Right lobe of liver (tissue), 6 donors: ENCODE measurements around the gene NEB. TPM values are rescaled to one million over a fixed set of nuclear protein-coding genes. Genes with fewer than 3 reads are reported as not detected.

Source experiments
- ATAC-seq, 4 donors: fragments of 200-7000 bp; cut with Tn5 transposase; one replicate each; pipeline ENCODE4 v1.9.1; 2020; ENCODE audit warnings: mild to moderate bottlenecking in 4 of 4, moderate library complexity in 4 of 4
- DNase-seq, 3 donors: peaks; one replicate each; pipeline ENCODE4 v3.0.0-alpha.2; 2020
- H3K27ac ChIP-seq, 3 donors: fragments of 200-600 bp; one replicate each; pipeline ENCODE4 v1.8.0; 2022
- H3K27me3 ChIP-seq, 2 donors: fragments of 200-600 bp; one replicate each; pipeline ENCODE4 v1.8.0; 2022
- H3K36me3 ChIP-seq, 4 donors: fragments of 200-600 bp; sonication (generic) in 1 of 4; one replicate each; pipeline versions ENCODE4 v1.5.1 to v1.8.0; 2017 to 2022; ENCODE audit warnings: control low read depth in 1 of 4
- H3K4me1 ChIP-seq, 4 donors: fragments of 200-600 bp; sonication (generic) in 1 of 4; one replicate each; pipeline versions ENCODE4 v1.5.1 to v1.8.0; 2017 to 2022; ENCODE audit warnings: control low read depth in 1 of 4
- H3K4me3 ChIP-seq, 3 donors: fragments of 200-600 bp; one replicate each; pipeline ENCODE4 v1.8.0; 2022
- H3K9me3 ChIP-seq, 4 donors: fragments of 200-600 bp; sonication (generic) in 1 of 4; one replicate each; pipeline versions ENCODE4 v1.5.1 to v1.8.0; 2017 to 2022; ENCODE audit warnings: control low read depth in 1 of 4
- CTCF ChIP-seq, 4 donors: fragments of 200-600 bp in 3 of 4; fragments of 450-650 bp in 1 of 4; IDR thresholded peaks; one replicate each; pipeline versions ENCODE4 v1.5.1 to v1.8.0; 2016 to 2022; ENCODE audit warnings: antibody characterized with exemption in 4 of 4, mild to moderate bottlenecking in 2 of 4
- POLR2A ChIP-seq: fragments of 450-650 bp; IDR thresholded peaks from one replicate; pipeline ENCODE4 v1.6.1; 2017; ENCODE audit warnings: antibody characterized with exemption, mild to moderate bottlenecking
- WGBS: methylation state at CpG from one replicate; pipeline ENCODE4 v1.1.6; 2018; ENCODE audit warnings: low coverage, low lambda C conversion rate; ENCODE audit not compliant: insufficient coverage; ENCODE audit errors: missing lambda C conversion rate; 5-methylcytosine and 5-hydroxymethylcytosine counted together
- intact Hi-C, 2 donors: fragments of 100-400 bp; cut with DNase I; formaldehyde crosslinking; loops; one replicate each; pipeline versions ENCODE4 v1.11.2 to v1.14.1; 2022
- total RNA-seq, 6 experiments: library from RNA; depleted of rRNA in 2 of 6; stranded (reverse); fragments of >200 nt in 2 of 6; fragmentation: NEBNext Ultra II Directional in 3 of 6; extraction: Animal tissue kit (Norgen Biotek cat#: 25700) in 3 of 6; gene quantifications; one replicate each; pipeline versions ENCODE4 v1.1.0 to v1.2.4, GENCODE V29; 2016 to 2023
- donor health status: DM: no; HTN: yes; CAD: no.
- donor health status: DM: no; HTN: no; CAD: no.
- donor health status: DM: no; HTN: no; CAD: no.
- donor health status: DM: no; HTN: yes; CAD: no.
- donor health status: DM: no; HTN: yes; CAD: no.

Gene NEB
- total RNA-seq, 6 experiments from 2014 or later: 1.3 to 23.1 (median 9.2) TPM

- Histone ChIP-seq H3K4me1 (no peaks in the 10 kb centered on the region), H3K27me3 (no peaks in the 10 kb centered on the region), H3K36me3 (no peaks in the 10 kb centered on the region), H3K27ac (no peak overlapping the region), H3K4me3 (no peak overlapping the region), H3K9me3 (no peaks in the 10 kb centered on the region)
- TF ChIP-seq CTCF (IDR thresholded peaks at IDR 0.05): no peak
- no peak for TF ChIP-seq POLR2A
- WGBS: 84% methylated on average over 5 of the region's 5 CpGs
- intact Hi-C loops: no loop called here
- ATAC-seq (no peak), DNase-seq (no peak)
These were observed 158.9 kb downstream of the NEB start for GRCh38 chr2:151575338-151575737.

DNA sequence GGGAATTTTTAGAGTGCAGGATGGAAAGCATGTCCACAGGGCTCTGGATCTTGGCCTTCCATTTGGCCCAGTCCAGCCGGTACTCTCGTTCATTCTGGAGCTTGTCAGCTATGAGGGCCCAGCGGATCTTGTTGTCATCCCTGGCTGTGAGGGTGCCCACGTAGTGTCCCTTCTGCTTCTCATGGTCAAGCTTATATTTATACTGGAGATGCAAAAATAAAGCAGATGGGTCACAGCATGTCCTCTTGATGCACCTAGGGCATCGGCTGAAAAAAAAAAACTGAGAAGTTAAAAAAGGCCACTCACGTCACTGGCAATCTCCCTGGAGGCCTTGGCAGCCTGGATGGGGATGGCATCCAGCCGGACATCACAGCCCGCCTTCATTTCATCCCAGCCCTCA, 164.1 kb downstream of the NEB start:
- no peak for ATAC-seq
- WGBS: 92% methylated on average over 3 of the region's 8 CpGs
- intact Hi-C loops: no loop called here

DNA sequence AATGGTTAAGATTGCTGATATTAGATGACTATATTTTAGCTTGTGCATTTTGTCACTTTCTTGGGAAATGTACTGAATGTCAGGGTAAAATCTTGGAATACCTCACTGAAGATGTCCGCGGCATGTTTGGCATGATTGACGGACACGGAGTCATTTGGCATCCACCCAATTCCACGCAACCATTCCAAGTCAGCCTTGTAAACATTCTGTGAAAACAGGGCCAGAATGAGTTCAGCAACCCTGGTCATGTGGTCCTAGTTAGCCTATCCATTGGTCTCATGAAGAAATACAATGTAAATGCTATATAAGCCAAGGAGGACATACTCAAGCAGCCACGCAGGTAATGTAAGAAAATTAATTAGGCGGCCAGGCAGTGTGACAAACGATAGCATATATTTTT, 165.1 kb downstream of the NEB start:
- WGBS: 48% methylated on average over 8 of the region's 8 CpGs
- peak; percentile 32 to 75 (median 42) for ATAC-seq

More for the DNA sequence above, 164.1 kb downstream of the NEB start:
- Histone ChIP-seq H3K27ac (no peak overlapping the region), H3K27me3 (no peaks in the 10 kb centered on the region), H3K9me3 (no peaks in the 10 kb centered on the region), H3K4me3 (no peak overlapping the region), H3K36me3 (no peaks in the 10 kb centered on the region), H3K4me1 (no peaks in the 10 kb centered on the region)
- no peak for TF ChIP-seq POLR2A
- no peak for TF ChIP-seq CTCF (IDR thresholded peaks at IDR 0.05)
- DNase-seq: no peak

GRCh38 chr2:151568501-151568900, 165.8 kb downstream of the NEB start:
- DNase-seq: no peak
- Histone ChIP-seq H3K36me3 (no peaks in the 10 kb centered on the region), H3K4me1 (no peaks in the 10 kb centered on the region), H3K27ac (no peak overlapping the region), H3K27me3 (no peaks in the 10 kb centered on the region), H3K9me3 (no peaks in the 10 kb centered on the region), H3K4me3 (no peak overlapping the region)
- 77% methylated on average over 7 of the region's 7 CpGs for WGBS
- TF ChIP-seq CTCF (IDR thresholded peaks at IDR 0.05) (no peak), POLR2A (no peak)
- intact Hi-C loops: no loop called here
- ATAC-seq: no peak

More for the DNA sequence above, 165.1 kb downstream of the NEB start:
- Histone ChIP-seq H3K27me3 (no peaks in the 10 kb centered on the region), H3K27ac (no peak overlapping the region), H3K9me3 (no peaks in the 10 kb centered on the region), H3K4me3 (no peak overlapping the region), H3K4me1 (no peaks in the 10 kb centered on the region), H3K36me3 (no peaks in the 10 kb centered on the region)
- no peak for TF ChIP-seq POLR2A
- TF ChIP-seq CTCF (IDR thresholded peaks at IDR 0.05): no peak
- DNase-seq: no peak
- intact Hi-C loops: no loop called here

DNA sequence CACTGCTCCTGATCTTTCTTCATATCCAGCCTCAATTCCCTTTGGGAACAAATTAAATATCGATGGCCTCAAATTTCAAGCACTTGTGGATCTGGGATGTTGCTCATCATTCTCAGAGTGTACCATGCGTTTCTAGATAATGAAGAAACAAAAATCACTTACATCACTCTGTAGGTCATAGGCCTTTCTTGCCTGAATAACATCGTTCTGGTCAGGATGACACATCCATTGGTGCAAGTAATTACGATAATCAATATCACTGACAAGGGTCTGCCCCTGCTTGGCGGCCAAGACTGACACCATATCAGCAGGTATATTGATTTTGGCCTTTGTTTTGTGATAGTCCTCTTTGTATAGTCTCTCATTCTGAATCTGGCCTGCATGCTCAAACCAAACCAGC, 167.3 kb downstream of the NEB start:
- Histone ChIP-seq H3K4me3 (no peak overlapping the region), H3K36me3 (no peaks in the 10 kb centered on the region), H3K27ac (no peak overlapping the region), H3K9me3 (no peaks in the 10 kb centered on the region), H3K27me3 (no peaks in the 10 kb centered on the region), H3K4me1 (no peaks in the 10 kb centered on the region)
- intact Hi-C loops: no loop called here
- DNase-seq (no peak), ATAC-seq (no peak)
- 72% methylated on average over 5 of the region's 5 CpGs for WGBS
- no peak for TF ChIP-seq POLR2A
- TF ChIP-seq CTCF (IDR thresholded peaks at IDR 0.05): no peak
